ENCODE results near the gene FERMT3. TPM values are rescaled to one million over a fixed set of nuclear protein-coding genes. Genes with fewer than 3 reads are reported as not detected.

FERMT3 gene
- polyA plus RNA-seq, 1 of the 3 experiments (the other 2 are of a cell fraction) = 1.4 TPM

DNA sequence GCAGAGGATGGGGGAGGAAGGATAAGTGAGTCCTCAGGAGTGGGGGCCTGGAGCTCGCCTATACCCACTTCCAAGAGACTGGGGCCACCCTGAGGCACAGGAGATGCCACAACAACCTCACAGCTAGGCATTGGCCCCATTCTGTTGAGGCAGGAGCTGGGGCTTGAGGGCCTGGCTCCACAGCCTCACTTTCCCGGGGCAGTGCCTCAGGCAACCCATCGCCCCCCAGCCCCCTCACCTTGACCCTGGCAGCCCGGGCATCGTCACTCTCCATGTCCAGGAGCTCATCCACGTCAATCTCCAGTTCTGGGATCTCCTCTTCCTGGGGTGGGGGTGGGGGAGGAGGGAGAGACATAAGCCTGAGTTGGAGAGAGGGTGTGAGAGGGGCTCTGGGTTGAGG, 38.4 kb downstream of the FERMT3 start:
- no peaks in the 10 kb centered on the region for H4K20me1 ChIP-seq (ENCODE audit: insufficient read depth)
- no peak overlapping the region for H2AFZ ChIP-seq (ENCODE audit: low read depth)
- H3K9me2 ChIP-seq = no peaks in the 10 kb centered on the region
- CTCF ChIA-PET = interaction anchor here (1.0 to 3.4 kb wide), 4 partner anchors 14 to 1085 kb away, joined by 3 to 14 read pairs (median 6); partner anchors contain the start of gene DNAJC4
- peaks cover 10 to 14% of the 10 kb centered on the region in 2 experiments for H3K36me3 ChIP-seq (replicated peaks in 1 of 2; ENCODE audit: control insufficient read depth in 1 of 2, insufficient read depth in 2 of 2, low read length in 1 of 2)
- peak overlapping the region; percentile 75 to 98 for H3K4me3 ChIP-seq (ENCODE audit: low read depth in 2 of 2, low read length in 1 of 2)
- 21% methylated on average over 5 of the region's 6 CpGs for WGBS (ENCODE audit: low lambda C conversion rate)
- H3F3A ChIP-seq (replicated peaks; ENCODE audit: insufficient read depth) = peaks cover 17% of the 10 kb centered on the region
- TF ChIP-seq SIN3A (IDR thresholded peaks at IDR 0.05; ENCODE audit: borderline replicate concordance, low read depth, low read length) (no peak), ELF1 (IDR thresholded peaks at IDR 0.05) (no peak), EP300 (IDR thresholded peaks at IDR 0.05; ENCODE audit: borderline replicate concordance in 1 of 2, low read depth in 1 of 2, low read length in 1 of 2) (no peak), GATA2 (CRISPR knock-in tag; IDR thresholded peaks at IDR 0.05) (no peak), RXRA (IDR thresholded peaks at IDR 0.05; ENCODE audit: borderline replicate concordance, low read depth) (no peak), GABPA (IDR thresholded peaks at IDR 0.05; ENCODE audit: low read depth) (no peak), FOXM1 (IDR thresholded peaks at IDR 0.05; ENCODE audit: low read depth) (no peak), FOXJ3 (CRISPR knock-in tag; IDR thresholded peaks at IDR 0.05) (no peak), YY1 (IDR thresholded peaks at IDR 0.05; ENCODE audit: low read depth) (no peak), SMC3 (IDR thresholded peaks at IDR 0.05; ENCODE audit: low read depth, low read length) (no peak), RFX5 (IDR thresholded peaks at IDR 0.05; ENCODE audit: low read length) (no peak), MXI1 (IDR thresholded peaks at IDR 0.05; ENCODE audit: low read depth, low read length) (no peak), MEF2A (IDR thresholded peaks at IDR 0.05; ENCODE audit: borderline replicate concordance, low read depth) (no peak), NFIC (IDR thresholded peaks at IDR 0.05; ENCODE audit: borderline replicate concordance) (no peak), TCF12 (IDR thresholded peaks at IDR 0.05) (no peak)
- TF ChIP-seq, protein P1, sequence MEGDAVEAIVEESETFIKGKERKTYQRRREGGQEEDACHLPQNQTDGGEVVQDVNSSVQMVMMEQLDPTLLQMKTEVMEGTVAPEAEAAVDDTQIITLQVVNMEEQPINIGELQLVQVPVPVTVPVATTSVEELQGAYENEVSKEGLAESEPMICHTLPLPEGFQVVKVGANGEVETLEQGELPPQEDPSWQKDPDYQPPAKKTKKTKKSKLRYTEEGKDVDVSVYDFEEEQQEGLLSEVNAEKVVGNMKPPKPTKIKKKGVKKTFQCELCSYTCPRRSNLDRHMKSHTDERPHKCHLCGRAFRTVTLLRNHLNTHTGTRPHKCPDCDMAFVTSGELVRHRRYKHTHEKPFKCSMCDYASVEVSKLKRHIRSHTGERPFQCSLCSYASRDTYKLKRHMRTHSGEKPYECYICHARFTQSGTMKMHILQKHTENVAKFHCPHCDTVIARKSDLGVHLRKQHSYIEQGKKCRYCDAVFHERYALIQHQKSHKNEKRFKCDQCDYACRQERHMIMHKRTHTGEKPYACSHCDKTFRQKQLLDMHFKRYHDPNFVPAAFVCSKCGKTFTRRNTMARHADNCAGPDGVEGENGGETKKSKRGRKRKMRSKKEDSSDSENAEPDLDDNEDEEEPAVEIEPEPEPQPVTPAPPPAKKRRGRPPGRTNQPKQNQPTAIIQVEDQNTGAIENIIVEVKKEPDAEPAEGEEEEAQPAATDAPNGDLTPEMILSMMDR (IDR thresholded peaks at IDR 0.05) = no peak
- TF ChIP-seq, protein P2, sequence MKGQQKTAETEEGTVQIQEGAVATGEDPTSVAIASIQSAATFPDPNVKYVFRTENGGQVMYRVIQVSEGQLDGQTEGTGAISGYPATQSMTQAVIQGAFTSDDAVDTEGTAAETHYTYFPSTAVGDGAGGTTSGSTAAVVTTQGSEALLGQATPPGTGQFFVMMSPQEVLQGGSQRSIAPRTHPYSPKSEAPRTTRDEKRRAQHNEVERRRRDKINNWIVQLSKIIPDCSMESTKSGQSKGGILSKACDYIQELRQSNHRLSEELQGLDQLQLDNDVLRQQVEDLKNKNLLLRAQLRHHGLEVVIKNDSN (IDR thresholded peaks at IDR 0.05; ENCODE audit: borderline replicate concordance, low read depth) = no peak
- TF ChIP-seq, protein P3, sequence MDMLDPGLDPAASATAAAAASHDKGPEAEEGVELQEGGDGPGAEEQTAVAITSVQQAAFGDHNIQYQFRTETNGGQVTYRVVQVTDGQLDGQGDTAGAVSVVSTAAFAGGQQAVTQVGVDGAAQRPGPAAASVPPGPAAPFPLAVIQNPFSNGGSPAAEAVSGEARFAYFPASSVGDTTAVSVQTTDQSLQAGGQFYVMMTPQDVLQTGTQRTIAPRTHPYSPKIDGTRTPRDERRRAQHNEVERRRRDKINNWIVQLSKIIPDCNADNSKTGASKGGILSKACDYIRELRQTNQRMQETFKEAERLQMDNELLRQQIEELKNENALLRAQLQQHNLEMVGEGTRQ (IDR thresholded peaks at IDR 0.05; ENCODE audit: borderline replicate concordance, low read depth, low read length) = no peak
- peaks cover 14 to 42% of the 10 kb centered on the region in 2 experiments; a peak in 2 of 4 replicates for H3K4me1 ChIP-seq (ENCODE audit: control insufficient read depth in 1 of 2, insufficient read depth in 2 of 2, low read depth in 1 of 2, low read length in 1 of 2)
- H3K27ac ChIP-seq (ENCODE audit: low read depth in 2 of 2, low read length in 1 of 2) = peak overlapping the region; percentile 63 to 89
- H3K27me3 ChIP-seq (ENCODE audit: insufficient read depth) = no peaks in the 10 kb centered on the region
- POLR2A ChIA-PET = interaction anchor here (0.6 to 12.4 kb wide), 9 partner anchors 11 to 382 kb away, joined by 3 to 112 read pairs (median 3); partner anchors contain the start of gene ESRRA
- H3K9me3 ChIP-seq = no peaks in the 10 kb centered on the region
- DNase-seq = no peak
- peak overlapping the region; percentile 77 for H3K4me2 ChIP-seq
- peak overlapping the region; percentile 72; the same call in 1 of the 2 replicates for H3K9ac ChIP-seq
- peaks cover 48% of the 10 kb centered on the region for H3K79me2 ChIP-seq (ENCODE audit: insufficient read depth)

Data from SK-N-SH (cell line).